CD4-positive, alpha-beta T cell treated with Interleukin-21 for 1 hour (primary cell): ENCODE data around the gene ZKSCAN7.
"Not testable (repeated sequence)": the region's sequence is repeated elsewhere in the genome, so short reads cannot be mapped to it uniquely, and the experiment has no call there.

ENCODE experiments used
- DNase-seq: peaks from one replicate; pipeline ENCODE4 v3.0.0-alpha.2; 2020

Gene ZKSCAN7

DNA sequence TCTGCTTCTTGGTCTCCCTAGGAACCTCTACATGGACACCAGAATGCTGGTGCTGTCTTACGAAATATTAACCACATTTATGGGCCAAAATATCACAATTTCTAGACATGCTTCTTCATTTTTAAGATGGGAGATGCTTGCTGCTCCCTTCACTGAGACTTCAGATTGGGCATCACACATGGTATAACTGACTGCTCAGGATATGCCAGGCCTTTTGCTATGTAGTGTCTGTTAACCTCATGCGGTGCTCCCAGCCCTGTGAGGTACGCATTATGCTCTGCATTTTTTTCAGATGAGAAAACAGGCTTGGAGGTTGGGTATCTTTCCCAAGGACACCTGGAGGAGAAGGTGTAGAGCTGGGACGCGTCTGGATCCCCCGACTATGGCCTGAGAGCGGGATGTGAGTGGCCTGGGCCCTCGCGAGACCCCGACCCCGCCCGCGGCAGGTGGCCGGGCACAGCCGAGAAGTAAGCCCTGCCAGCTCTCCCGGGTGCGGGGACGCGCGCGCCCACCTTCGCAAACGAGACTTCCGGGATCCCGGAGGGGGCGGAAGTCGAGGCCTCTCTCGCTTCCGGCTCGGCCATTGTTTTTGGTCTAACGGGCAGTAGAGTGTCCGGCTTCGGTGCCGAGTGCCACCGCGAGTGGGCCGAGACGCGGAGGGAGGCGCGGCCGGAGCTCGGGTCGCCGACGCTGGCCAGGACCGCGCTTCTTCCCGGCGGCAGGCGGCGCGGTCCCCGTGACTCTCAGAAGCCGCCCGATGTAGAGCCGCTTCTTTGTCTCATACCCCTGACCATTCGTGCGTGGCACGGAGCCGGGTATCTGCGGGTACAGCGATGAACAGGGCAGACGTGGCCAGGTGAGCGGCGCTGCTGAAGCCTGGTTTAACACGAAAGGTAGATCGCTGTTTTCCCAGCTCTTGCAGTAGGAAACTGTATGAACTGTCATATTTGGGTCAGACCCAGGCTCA, at the start of gene ZKSCAN7:
ZKSCAN7 (plus strand) TSS at position 568 of the 967 bp plus-strand sequence. CDS start 1,855 bp downstream, outside the sequence.
- peak; percentile 51 for DNase-seq

DNA sequence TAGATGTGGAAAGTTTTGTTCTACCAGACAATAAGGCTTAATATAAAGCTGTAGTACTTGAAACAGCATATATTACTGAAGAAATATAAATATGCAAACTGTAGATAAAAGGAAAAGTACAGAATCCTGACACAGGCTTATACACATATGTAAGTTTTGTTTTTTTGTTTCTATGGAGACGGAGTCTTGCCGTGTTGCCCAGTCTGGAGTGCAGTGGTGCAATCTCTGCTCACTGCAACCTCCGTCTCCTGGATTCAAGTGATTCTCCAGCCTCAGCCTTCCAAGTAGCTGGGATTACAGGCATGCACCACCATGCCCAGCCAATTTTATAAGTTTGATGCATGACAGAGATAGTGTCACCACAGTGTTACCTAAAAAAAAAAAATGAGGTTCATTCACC, 48.4 kb upstream of the ZKSCAN7 start:
- DNase-seq = no peak

DNA sequence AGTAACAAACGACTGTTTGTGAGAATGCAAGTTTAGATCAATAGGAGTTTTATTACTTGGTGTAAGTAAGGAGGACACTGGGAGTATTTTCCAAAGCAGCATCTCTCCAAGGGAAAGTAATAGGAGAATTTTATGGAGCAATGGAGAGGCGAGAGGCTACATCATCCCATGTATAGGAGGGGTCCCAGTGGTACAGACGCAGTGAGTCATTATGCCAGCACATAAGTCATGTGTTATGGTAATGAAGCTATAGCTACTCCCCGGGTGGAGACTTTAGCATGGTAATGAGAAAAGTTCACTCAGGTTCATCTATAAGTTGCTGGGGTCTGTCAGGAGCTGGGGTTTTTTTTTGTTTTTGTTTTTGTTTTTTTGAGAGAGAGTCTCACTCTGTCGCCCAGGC, 48.0 kb upstream of the ZKSCAN7 start:
- no peak for DNase-seq

DNA sequence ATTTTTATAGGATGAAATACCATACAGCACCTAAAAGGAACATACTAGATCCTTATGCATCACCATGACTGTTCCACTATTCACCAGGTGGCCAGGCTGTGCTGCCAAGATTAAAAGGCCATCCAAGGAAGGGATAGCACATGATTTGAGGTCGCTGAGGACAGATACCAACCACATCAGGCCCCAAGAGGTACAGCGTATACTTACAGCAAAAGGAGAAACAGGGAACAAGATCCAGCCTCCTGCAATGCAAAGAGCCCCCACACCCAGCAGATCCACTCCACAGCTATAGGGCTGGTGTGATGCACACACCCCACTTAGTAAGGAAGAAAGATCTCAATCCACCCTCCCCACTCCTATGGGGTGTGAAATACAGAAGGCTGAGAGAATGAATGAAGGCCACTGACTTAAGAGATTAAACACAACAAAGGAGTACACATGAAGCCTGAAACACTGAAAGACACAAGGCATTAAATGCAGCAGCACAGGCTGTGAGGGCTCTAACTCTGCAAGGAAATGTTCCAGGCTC, 45.5 kb upstream of the ZKSCAN7 start:
- DNase-seq = no peak

DNA sequence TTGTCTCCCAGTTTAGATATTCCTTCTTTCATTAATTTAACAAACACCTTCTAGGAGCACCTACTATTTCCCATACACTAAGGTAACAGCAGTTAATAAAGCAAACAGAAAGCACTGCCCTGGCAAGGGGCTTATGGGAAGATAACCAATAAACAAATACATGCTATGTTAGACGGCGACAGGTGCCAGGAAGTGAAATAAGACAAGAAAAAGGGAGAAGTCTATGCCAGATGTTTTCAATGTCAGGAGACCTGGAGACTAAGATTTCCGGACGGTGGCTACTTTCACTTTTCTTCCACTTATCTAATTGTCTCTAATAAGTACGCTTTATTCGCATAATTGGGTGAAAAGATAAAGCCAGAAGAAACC, 45.0 kb upstream of the ZKSCAN7 start:
- DNase-seq = peak; percentile 31

DNA sequence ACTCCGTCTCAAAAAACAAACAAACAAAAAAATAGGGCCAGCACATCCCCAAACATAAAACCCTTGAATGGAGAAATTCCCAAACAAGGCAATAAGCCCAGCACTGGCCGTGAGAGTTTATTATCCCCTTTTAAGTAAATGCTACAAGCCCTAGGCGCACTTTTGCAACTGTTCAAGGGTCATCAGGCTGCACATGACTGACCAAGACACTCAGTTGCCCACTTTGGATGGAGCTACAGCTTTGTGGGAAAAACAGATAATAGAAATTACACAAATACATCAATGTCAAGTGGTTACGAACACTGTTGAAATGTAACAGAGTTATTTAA, 43.8 kb upstream of the ZKSCAN7 start:
- no peak for DNase-seq

DNA sequence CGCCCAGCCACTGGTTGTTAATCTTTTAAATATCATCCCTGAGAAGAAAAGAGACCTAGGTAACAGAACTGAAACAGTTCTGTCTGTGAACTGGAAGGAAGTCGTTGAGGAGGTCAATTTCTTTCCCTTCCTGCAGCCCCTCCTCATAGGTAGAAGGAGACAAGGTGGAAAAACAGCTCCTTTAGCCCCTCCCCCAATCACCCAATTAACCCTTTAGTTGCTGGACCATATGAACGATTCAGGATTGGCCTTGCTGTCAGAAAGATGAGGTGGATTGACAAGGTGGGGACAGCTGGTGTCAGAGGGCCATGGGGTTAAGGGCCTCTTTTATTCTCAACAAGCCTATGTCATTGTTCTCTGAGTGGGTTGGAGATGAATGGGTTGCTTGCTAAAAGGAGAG, 41.5 kb upstream of the ZKSCAN7 start:
- DNase-seq = no peak

DNA sequence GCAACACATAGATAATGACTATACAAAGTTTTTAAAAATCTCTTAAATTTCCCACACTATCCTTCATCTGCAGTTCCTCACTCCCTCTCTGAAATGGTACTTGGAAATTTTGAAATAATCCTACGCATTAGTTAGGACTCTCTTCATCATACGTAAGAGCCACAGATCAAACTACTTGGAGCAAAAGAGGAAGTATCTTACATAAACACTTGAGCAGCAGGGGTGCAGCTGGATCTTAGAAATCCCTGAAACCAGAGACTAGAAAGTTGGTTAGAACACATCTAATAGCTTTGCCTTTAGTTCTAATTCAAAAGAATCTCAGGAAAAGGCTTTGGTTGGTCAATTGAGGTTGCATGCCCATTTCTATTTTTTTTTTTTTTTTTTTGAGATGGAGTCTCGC, 38.8 kb upstream of the ZKSCAN7 start:
- no peak for DNase-seq

DNA sequence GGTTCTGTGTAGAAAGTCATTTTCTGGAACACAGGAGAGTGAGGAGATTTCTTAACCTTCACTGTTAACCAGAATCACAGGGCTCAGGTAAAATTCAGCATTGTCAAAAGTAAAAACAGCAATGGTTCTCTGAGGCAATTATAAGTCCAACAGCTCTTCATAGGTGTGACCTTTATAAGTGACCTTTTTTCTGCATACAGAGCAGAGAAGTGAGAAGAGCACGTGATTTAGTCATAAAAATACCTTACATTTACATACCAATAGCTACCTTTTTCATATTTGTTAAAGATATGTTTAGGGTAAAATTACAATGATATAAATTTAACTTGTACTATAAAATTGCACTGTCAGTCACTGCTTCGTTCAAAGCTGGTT, 36.2 kb upstream of the ZKSCAN7 start:
- DNase-seq = no peak

DNA sequence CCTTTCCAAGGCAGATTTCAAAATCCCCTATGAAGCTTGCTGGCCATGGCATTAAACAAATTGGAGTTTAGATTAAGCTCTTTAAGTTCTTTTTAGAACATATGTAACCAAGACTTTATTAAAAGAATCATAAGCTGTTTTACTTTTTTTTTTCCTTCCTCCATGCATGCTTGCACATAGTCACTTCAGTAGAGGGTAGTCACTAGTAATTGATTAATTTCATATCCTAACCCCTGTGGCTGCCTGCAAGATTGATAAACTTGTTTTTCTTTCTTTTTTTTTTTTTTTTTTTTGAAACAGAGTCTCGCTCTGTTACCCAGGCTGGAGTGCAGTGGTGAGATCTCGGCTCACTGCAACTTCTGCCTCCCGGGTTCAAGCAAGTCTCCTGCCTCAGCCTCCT, 33.3 kb upstream of the ZKSCAN7 start:
- no peak for DNase-seq

DNA sequence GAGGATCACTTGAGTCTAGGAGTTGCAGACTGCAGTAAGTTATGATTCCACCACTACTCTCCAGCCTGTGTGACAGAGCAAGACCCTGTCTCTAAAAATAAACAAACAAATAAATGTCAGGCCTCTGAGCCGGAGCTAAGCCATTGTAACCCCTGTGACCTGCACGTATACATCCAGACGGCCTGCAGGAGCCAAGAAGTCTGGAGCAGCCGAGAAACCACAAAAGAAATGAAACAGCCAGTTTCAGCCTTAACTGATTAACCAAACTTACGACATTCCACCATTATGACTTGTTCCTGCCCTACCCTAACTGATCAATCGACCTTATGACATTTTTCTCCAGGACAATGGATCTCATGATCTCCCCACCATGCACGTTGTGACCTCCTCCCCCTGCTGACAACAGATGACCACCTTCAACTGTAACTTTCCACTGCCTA, 32.5 kb upstream of the ZKSCAN7 start:
- no peak for DNase-seq

DNA sequence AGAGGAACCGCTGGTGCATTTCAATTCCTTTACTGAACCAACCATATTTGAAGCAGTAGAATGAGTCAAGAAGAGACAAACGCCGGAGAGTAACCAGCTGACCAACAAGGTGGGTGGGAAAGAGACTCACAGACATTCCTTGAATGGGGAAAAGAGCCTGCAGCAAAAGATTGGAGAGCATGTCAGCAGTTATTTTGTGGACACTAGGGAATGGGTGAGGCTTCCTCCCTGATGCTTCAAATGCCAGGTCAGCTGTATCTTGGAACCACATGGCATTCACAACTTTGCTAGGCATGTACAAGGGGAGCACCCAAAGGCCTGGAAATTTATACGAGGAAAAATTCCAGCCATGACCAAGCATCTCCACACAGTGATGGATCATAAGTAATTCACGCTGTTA, 29.9 kb upstream of the ZKSCAN7 start:
- DNase-seq = no peak

DNA sequence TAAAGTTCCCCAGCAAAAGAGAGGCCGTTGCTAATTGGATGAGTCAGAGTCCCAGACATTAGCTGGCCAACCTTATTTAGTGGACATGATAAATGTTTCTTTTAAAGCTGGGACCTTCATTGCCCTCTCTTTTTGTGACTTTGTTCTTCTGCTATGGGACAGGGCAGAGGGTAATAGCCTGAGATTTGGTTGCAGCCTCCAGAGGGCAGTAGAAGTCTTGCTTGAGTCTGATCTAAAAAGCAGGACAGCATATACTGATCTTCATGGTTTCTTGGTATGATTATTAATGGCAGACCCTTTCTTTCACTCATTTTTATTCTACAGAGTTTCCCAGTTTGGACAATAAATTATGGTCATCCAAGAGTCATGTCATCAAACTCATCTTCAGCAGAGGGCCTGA, 25.1 kb upstream of the ZKSCAN7 start:
- peak; percentile 24 for DNase-seq

DNA sequence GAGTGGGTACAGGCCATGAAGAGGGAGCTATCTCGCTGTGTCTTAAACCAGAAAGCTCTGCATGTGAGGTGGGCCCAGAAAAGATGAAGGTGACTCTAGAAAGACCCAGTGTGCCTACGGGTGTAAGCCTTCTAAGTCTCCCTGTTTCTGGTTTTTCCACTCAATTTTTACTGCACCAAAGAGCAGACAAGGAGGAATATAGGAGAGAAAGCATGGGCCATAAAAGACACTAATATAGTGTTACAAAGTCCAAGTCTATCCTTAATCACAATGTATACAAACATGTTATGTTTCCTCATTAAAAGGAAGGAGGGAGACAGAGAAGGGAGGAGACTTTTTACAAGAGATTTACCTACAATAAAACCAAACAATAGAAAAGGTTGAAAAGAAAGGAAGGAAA, 24.1 kb upstream of the ZKSCAN7 start:
- no peak for DNase-seq

DNA sequence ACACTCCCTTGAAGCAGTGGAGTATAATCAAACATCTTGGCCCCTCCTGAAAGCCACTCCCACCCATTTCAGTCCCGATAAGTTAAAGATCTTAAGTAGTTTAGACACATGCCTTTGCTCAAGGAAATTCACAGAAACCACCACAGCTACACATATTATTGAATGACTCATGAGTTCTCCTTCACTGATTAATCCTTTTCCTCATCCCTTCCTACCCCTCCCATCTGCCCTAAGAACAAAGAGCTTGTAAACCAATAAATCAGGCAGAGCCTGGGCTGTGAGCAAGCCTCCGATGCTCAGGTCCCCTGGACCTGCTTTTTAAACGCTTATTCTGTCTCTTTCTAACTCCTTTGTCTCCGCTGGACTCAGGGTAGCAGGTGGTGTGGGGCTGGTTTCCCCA, 20.3 kb upstream of the ZKSCAN7 start:
- DNase-seq = not testable (repeated sequence)

DNA sequence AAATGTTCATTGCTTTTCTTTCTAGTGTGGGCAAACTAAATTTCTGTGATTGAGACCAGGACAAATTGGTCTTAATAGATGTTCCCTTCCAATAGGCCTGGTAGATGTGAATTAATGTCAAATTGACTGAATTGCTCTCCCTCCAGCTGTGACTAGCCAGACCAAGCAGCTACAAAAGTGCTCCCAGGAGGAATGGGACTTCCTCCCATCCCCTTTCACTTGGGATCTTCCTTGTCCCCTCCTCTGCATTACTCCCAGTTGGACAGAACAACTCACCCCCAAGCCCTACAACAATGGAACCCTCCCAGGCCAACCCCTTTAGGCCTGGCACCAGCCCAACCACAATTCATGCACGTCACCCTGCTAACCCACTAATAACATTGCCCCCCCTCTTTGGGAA, 19.6 kb upstream of the ZKSCAN7 start:
- DNase-seq = no peak

DNA sequence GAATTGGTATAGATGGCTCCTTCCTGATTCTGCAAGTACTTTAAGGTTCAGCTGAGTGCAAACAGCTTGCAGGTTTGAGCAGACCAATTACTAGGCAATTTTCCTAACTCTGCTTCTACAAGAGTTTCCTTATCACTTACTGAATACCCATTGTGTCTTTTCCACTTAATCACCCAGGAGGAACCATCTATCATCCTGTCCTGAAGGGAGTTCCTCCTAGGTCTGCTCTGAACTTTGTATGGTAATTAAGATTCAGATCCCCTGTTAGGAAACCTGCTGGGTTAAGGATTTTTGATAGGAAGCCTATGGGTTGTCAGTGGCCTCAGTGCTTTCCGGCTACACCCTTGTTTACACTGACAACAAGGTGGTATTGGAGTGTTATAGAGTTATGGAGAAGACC, 10.2 kb upstream of the ZKSCAN7 start:
- not testable (repeated sequence) for DNase-seq

DNA sequence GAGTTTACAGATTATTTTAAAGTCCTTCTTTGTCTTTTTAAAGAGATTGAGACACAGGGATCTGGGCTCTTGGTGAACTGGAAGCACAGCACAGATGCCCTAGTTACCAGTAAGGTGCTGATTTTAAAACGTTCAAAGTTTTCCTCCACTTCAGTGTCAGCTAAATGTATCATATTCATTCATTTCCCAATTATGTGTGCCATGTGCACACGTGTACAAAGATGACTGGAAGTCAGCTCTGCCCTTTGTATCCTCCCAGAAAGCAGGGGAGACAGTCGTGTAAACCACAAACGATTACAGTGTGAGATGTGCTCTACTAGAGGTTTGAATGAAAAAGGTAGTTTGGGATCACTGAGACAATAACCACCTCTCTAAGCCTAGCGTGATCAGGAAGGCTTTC, 730 bp downstream of the ZKSCAN7 start:
- DNase-seq = peak; percentile 4

DNA sequence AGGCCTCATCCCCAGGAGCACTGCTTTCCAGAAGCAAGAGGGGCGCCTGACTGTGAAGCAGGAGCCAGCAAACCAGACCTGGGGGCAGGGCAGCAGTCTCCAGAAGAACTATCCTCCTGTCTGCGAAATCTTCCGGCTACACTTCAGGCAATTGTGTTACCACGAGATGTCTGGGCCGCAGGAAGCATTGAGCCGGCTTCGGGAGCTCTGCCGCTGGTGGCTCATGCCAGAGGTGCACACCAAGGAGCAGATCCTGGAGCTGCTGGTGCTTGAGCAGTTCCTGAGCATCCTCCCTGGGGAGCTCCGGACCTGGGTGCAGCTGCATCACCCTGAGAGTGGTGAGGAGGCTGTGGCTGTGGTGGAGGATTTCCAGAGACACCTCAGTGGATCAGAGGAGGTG, 2.1 kb downstream of the ZKSCAN7 start:
- no peak for DNase-seq

DNA sequence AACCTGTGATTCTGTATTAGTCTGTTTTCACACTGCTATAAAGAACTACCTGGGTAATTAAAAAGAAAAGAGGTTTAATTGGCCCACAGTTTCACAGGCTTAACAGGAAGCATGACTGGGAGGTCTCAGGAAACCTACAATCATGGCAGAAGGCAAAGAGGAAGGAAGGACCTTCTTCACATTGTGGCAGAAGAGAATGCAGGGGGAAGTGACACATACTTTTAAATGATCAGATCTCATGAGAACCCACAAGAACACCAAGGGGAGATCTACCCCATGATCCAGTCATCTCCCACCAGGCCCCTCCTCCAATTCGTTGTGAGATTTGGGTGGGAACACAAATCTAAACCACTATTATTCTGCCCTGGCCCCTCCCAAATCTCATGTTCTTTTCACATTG, 6.1 kb downstream of the ZKSCAN7 start:
- no peak for DNase-seq

DNA sequence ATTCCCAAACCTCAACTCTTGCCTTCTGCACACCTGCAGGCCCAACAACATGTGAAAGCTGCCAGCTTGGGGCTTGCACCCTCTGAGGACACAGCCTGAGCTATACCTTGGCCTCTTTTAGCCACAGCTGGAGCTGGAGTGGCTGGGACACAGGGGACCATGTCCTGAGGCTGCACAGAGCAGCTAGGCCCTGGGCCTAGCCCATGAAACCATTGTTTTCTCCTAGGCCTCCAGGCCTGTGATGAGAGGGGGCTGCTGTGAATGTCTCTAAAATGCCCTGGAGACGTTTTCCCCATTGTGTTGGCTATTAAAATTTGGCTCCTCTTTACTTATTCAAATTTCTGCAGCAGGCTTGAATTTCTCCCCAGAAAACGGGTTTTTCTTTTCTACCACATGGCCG, 7.2 kb downstream of the ZKSCAN7 start:
- no peak for DNase-seq

DNA sequence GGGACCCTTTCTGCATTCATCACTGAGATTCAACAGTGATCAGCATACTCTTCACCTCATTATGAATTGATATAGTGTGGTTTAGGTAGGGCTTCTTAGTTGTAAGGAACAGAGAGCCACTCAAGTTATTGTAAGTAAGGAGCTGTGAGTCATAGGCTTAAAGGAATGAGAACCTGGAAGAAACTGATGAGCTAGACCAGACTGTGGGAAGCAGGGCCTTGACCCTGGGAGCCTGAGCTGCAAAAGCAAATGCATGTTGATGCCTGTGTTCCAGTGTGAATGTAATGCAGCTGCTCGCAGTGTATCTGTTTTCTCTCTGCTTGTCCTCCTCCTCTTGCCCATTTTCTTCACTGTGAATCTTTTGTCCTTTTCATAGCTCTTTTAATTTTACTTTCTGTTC, 13.6 kb downstream of the ZKSCAN7 start:
- no peak for DNase-seq

DNA sequence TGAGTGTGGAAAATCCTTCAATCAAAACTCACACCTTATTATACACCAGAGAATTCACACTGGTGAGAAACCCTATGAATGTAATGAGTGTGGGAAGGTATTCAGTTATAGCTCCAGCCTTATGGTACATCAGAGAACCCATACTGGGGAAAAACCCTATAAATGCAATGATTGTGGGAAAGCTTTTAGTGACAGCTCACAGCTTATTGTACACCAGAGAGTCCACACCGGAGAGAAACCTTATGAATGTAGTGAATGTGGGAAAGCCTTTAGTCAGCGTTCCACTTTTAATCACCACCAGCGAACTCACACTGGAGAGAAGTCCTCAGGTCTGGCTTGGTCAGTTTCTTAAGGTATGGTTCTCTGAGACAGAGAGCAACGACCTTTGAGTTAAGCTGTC, 16.0 kb downstream of the ZKSCAN7 start:
- DNase-seq = no peak

DNA sequence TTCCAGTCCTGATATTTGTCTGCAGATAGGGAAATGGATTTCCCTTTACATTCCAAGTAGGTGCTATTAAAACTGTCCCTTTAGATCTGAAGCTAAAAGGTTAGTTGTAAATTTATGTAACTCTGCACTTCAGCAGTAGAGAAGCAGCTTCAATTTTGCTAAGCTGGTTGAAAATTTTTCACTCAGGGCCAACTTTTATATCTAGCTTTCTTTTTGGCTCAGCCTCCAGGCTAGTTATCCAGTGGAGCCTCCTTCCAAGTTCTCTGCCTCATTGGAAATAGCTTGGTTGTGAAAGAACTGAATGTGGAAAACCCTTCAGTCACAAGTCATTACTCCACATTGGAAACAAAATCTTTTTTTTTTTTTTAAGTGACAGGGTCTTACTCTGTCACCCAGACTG, 21.6 kb downstream of the ZKSCAN7 start:
- no peak for DNase-seq
